Measurements from ENCODE around the gene KRTAP17-1.
"Not testable (repeated sequence)": the region's sequence is repeated elsewhere in the genome, so short reads cannot be mapped to it uniquely, and the experiment has no call there.

The KRTAP17-1 gene

GRCh38 chr17:41301916-41302901, 13.3 kb downstream of the KRTAP17-1 start, which contains the start of gene KRTAP29-1:
Gene KRTAP29-1, minus strand, starts transcription at chr17:41302851. Its CDS starts 0 bp downstream, at chr17:41302851.
- no peak for DNase-seq

- no peak for DNase-seq
These were observed 14.2 kb downstream of the KRTAP17-1 start for GRCh38 chr17:41301204-41301790.

GRCh38 chr17:41298458-41299135, 16.9 kb downstream of the KRTAP17-1 start:
- DNase-seq: no peak

- DNase-seq: no peak
These were observed 18.7 kb downstream of the KRTAP17-1 start for GRCh38 chr17:41296846-41297245.

- no peak for DNase-seq
These were observed 21.5 kb downstream of the KRTAP17-1 start for GRCh38 chr17:41294016-41294415.

- DNase-seq: no peak
These were observed 28.5 kb downstream of the KRTAP17-1 start for GRCh38 chr17:41287050-41287449.

- DNase-seq: no peak
These were observed 31.0 kb downstream of the KRTAP17-1 start for GRCh38 chr17:41284546-41284945.

GRCh38 chr17:41284043-41284442, 31.5 kb downstream of the KRTAP17-1 start:
- no peak for DNase-seq

GRCh38 chr17:41278176-41278955, 37.1 kb downstream of the KRTAP17-1 start:
- DNase-seq: no peak

- DNase-seq: not testable (repeated sequence)
These were observed 39.8 kb downstream of the KRTAP17-1 start, which contains the start of gene KRTAP9-7 for GRCh38 chr17:41275648-41276190. Gene KRTAP9-7, plus strand, starts transcription at chr17:41275698. Its CDS starts 0 bp downstream, at chr17:41275698.

GRCh38 chr17:41271858-41272257, 43.7 kb downstream of the KRTAP17-1 start:
- no peak for DNase-seq

GRCh38 chr17:41271323-41271722, 44.2 kb downstream of the KRTAP17-1 start:
- not testable (repeated sequence) for DNase-seq

- DNase-seq: no peak
These were observed 47.8 kb downstream of the KRTAP17-1 start for GRCh38 chr17:41267711-41268110.

- DNase-seq: no peak
These were observed 50.4 kb downstream of the KRTAP17-1 start, which contains the start of gene KRTAP9-6 for GRCh38 chr17:41265078-41265477. Gene KRTAP9-6, plus strand, starts transcription at chr17:41265378. Its CDS starts 0 bp downstream, at chr17:41265378.
